H1 (cell line): ENCODE data around the gene DIAPH2. TPM values are rescaled to one million over a fixed set of nuclear protein-coding genes. Genes with fewer than 3 reads are reported as not detected.

Source experiments
- CTCF ChIA-PET: fragments of 300-600 bp; sonication (Branson Sonifier 250); formaldehyde crosslinking; loops from one replicate; lab custom pipeline; 2021; ENCODE audit not compliant: partially characterized antibody; lab: Charles Lee
- POLR2A ChIA-PET: fragments of 300-600 bp; sonication (Branson Sonifier 250); formaldehyde crosslinking; loops from one replicate; lab custom pipeline; 2021; ENCODE audit warnings: inconsistent platforms; ENCODE audit not compliant: partially characterized antibody; lab: Charles Lee
- DNase-seq, 2 experiments: peaks; one replicate each; pipeline versions ENCODE4 v3.0.0 to v3.0.0-alpha.2; 2010 to 2022; ENCODE audit warnings: low spot score in 2 of 2, low read depth in 1 of 2, mixed read lengths in 1 of 2
- FAIRE-seq: peaks from 2 replicates; lab custom pipeline; 2011; peaks lifted over from hg19 to GRCh38; lab: Jason Lieb, UNC
- H2AFZ ChIP-seq: 2 replicates; pipeline ENCODE4 v1.8.1; 2012; ENCODE audit warnings: low read length, inconsistent platforms
- H2AK5ac ChIP-seq: 2 replicates; pipeline ENCODE4 v1.6.1; 2013; ENCODE audit warnings: low read depth, low read length
- H2BK120ac ChIP-seq: replicated peaks from 2 replicates; pipeline ENCODE3; 2013; ENCODE audit warnings: low read depth, low read length, inconsistent platforms
- H2BK12ac ChIP-seq: 2 replicates; pipeline ENCODE4 v1.6.1; 2013; ENCODE audit warnings: low read depth, low read length
- H2BK15ac ChIP-seq: 2 replicates; pipeline ENCODE4 v1.6.1; 2013; ENCODE audit warnings: low read length
- H2BK20ac ChIP-seq: 2 replicates; pipeline ENCODE4 v1.6.1; 2013; ENCODE audit warnings: low read length
- H2BK5ac ChIP-seq: 2 replicates; pipeline ENCODE4 v1.6.1; 2013; ENCODE audit warnings: low read depth, low read length
- H3K14ac ChIP-seq: 2 replicates; pipeline ENCODE4 v1.6.1; 2013; ENCODE audit warnings: inconsistent platforms; ENCODE audit not compliant: insufficient read length
- H3K18ac ChIP-seq: 2 replicates; pipeline ENCODE4 v1.6.1; 2013; ENCODE audit warnings: low read length; ENCODE audit errors: extremely low read depth
- H3K23ac ChIP-seq: 2 replicates; pipeline ENCODE4 v1.6.1; 2013; ENCODE audit warnings: inconsistent platforms; ENCODE audit not compliant: insufficient read length
- H3K23me2 ChIP-seq: 2 replicates; pipeline ENCODE4 v1.6.1; 2013; ENCODE audit warnings: low read depth, low read length
- H3K27ac ChIP-seq: 2 replicates; pipeline ENCODE4 v1.6.1; 2011; ENCODE audit warnings: low read depth, low read length, inconsistent platforms
- H3K27me3 ChIP-seq, 4 experiments: replicated peaks in 1 of 4; 1 replicate in 1 of 4; 2 replicates in 3 of 4; pipeline versions ENCODE4 v1.6.1 to v1.8.1; 2011 to 2013; ENCODE audit warnings: low read length in 3 of 4, mild to moderate bottlenecking in 3 of 4, inconsistent platforms in 2 of 4, mixed read lengths in 2 of 4, moderate library complexity in 1 of 4; ENCODE audit not compliant: control insufficient read depth in 3 of 4, insufficient read depth in 3 of 4; ENCODE audit errors: extremely low read depth in 1 of 4
- H3K36me3 ChIP-seq, 4 experiments: 2 replicates each; pipeline versions ENCODE4 v1.6.1 to v1.8.1; 2011 to 2013; ENCODE audit warnings: mild to moderate bottlenecking in 4 of 4, low read length in 3 of 4, moderate library complexity in 2 of 4, control low read depth in 1 of 4, inconsistent platforms in 1 of 4; ENCODE audit not compliant: insufficient read depth in 4 of 4, control insufficient read depth in 2 of 4
- H3K4ac ChIP-seq: replicated peaks from 2 replicates; pipeline ENCODE3; 2013; ENCODE audit warnings: low read length, low read depth, mixed read lengths, inconsistent platforms; ENCODE audit not compliant: insufficient read length
- H3K4me1 ChIP-seq, 4 experiments: replicated peaks in 1 of 4; 1 replicate in 1 of 4; 2 replicates in 3 of 4; pipeline versions ENCODE4 v1.6.1 to v1.8.1; 2011 to 2013; ENCODE audit warnings: low read length in 3 of 4, inconsistent platforms in 2 of 4, mixed read lengths in 1 of 4; ENCODE audit not compliant: insufficient read depth in 4 of 4, control insufficient read depth in 3 of 4
- H3K4me2 ChIP-seq, 2 experiments: 2 replicates each; pipeline versions ENCODE4 v1.6.1 to v1.8.1; 2011 to 2013; ENCODE audit warnings: low read depth in 2 of 2, low read length in 2 of 2, control low read depth in 1 of 2, inconsistent platforms in 1 of 2, mild to moderate bottlenecking in 1 of 2; ENCODE audit not compliant: insufficient read depth in 1 of 2
- H3K4me3 ChIP-seq, 4 experiments: fragments of 200-600, 300-600 bp in 1 of 4; sonication (generic), shearing (Covaris generic), sonication (Bioruptor Twin) in 1 of 4; 2 replicates each; pipeline versions ENCODE4 v1.5.1 to v1.8.1; 2011 to 2016; ENCODE audit warnings: low read length in 4 of 4, low read depth in 3 of 4, control low read depth in 2 of 4, inconsistent platforms in 2 of 4, mild to moderate bottlenecking in 2 of 4, mixed read lengths in 1 of 4, moderate library complexity in 1 of 4; ENCODE audit not compliant: insufficient read depth in 2 of 4; ENCODE audit errors: extremely low read depth in 1 of 4
- H3K56ac ChIP-seq: replicated peaks from 2 replicates; pipeline ENCODE3; 2013; ENCODE audit warnings: low read depth, mild to moderate bottlenecking, mixed read lengths, low read length, inconsistent platforms; ENCODE audit not compliant: insufficient read length
- H3K79me1 ChIP-seq: 2 replicates; pipeline ENCODE4 v1.6.1; 2013; ENCODE audit warnings: low read depth, low read length, control low read depth
- H3K79me2 ChIP-seq, 2 experiments: 2 replicates each; pipeline versions ENCODE4 v1.6.1 to v1.8.1; 2012 to 2013; ENCODE audit warnings: low read length in 2 of 2, mild to moderate bottlenecking in 2 of 2, inconsistent platforms in 1 of 2; ENCODE audit not compliant: insufficient read depth in 2 of 2, control insufficient read depth in 1 of 2
- H3K9ac ChIP-seq, 4 experiments: replicated peaks in 1 of 4; 1 replicate in 1 of 4; 2 replicates in 3 of 4; pipeline versions ENCODE4 v1.6.1 to v1.8.1; 2011 to 2013; ENCODE audit warnings: low read depth in 3 of 4, low read length in 3 of 4, control low read depth in 2 of 4, mild to moderate bottlenecking in 2 of 4, moderate library complexity in 2 of 4, inconsistent platforms in 1 of 4; ENCODE audit errors: extremely low read depth in 1 of 4
- H3K9me3 ChIP-seq, 2 experiments: 2 replicates each; pipeline versions ENCODE4 v1.6.1 to v1.8.1; 2012 to 2013; ENCODE audit warnings: mild to moderate bottlenecking in 2 of 2, moderate library complexity in 2 of 2, control low read depth in 1 of 2, inconsistent platforms in 1 of 2, low read depth in 1 of 2, low read length in 1 of 2, mixed read lengths in 1 of 2; ENCODE audit not compliant: insufficient read depth in 2 of 2
- H4K20me1 ChIP-seq, 2 experiments: replicated peaks in 1 of 2; 2 replicates each; pipeline versions ENCODE3 to v1.8.1; 2011 to 2013; ENCODE audit warnings: inconsistent platforms in 2 of 2, low read length in 2 of 2, mild to moderate bottlenecking in 1 of 2; ENCODE audit not compliant: insufficient read depth in 2 of 2, control insufficient read depth in 1 of 2
- H4K5ac ChIP-seq: 2 replicates; pipeline ENCODE4 v1.6.1; 2013; ENCODE audit warnings: low read length, low read depth, mixed read lengths, inconsistent platforms; ENCODE audit not compliant: insufficient read length
- H4K8ac ChIP-seq: 2 replicates; pipeline ENCODE4 v1.8.0; 2013; ENCODE audit warnings: mild to moderate bottlenecking, moderate library complexity, low read length, inconsistent platforms; ENCODE audit not compliant: insufficient read depth; ENCODE audit errors: extremely low read depth
- H4K91ac ChIP-seq: replicated peaks from 2 replicates; pipeline ENCODE3; 2013; ENCODE audit warnings: low read length, mixed read lengths, inconsistent platforms; ENCODE audit not compliant: insufficient read length
- ASH2L ChIP-seq: fragments of 200-600, 300-600 bp; sonication (generic); IDR thresholded peaks from one replicate; pipeline ENCODE4 v1.7.1; 2017; ENCODE audit warnings: low read length
- CBX5 ChIP-seq: fragments of 300-800, 300-1000 bp; sonication (generic); IDR thresholded peaks from 2 replicates; pipeline ENCODE4 v1.7.1; 2016; ENCODE audit warnings: antibody characterized with exemption, low read length, low read depth
- CHD1 ChIP-seq: IDR thresholded peaks from 2 replicates; pipeline ENCODE4 v1.6.1; 2012; ENCODE audit warnings: low read depth, low read length, improper control_type of control experiment
- CREB1 ChIP-seq: IDR thresholded peaks from 2 replicates; pipeline ENCODE4 v1.6.1; 2012; ENCODE audit warnings: inconsistent platforms
- CTBP2 ChIP-seq: IDR thresholded peaks from 2 replicates; pipeline ENCODE4 v1.7.0; 2011; ENCODE audit warnings: borderline replicate concordance, mild to moderate bottlenecking, moderate library complexity, mixed read lengths, low read length; ENCODE audit not compliant: insufficient read depth, insufficient read length
- EP300 ChIP-seq, 2 experiments: IDR thresholded peaks; 1 replicate in 1 of 2; 2 replicates in 1 of 2; pipeline ENCODE4 v1.6.1; 2011 to 2012; ENCODE audit warnings: low read depth in 2 of 2, low read length in 2 of 2, mild to moderate bottlenecking in 2 of 2, borderline replicate concordance in 1 of 2, inconsistent platforms in 1 of 2, moderate library complexity in 1 of 2
- FOSL1 ChIP-seq: IDR thresholded peaks from 2 replicates; pipeline ENCODE4 v1.6.1; 2011; ENCODE audit warnings: mild to moderate bottlenecking, low read depth, low read length, moderate library complexity; ENCODE audit not compliant: insufficient read depth
- HDAC2 ChIP-seq, 2 experiments: fragments of 300-600 bp in 1 of 2; sonication (generic) in 1 of 2; IDR thresholded peaks; 2 replicates each; pipeline ENCODE4 v1.6.1; 2011 to 2012; ENCODE audit warnings: low read depth in 2 of 2, low read length in 2 of 2, mild to moderate bottlenecking in 2 of 2, moderate library complexity in 2 of 2, borderline replicate concordance in 1 of 2, inconsistent platforms in 1 of 2
- HDAC6 ChIP-seq: IDR thresholded peaks from one replicate; pipeline ENCODE4 v1.7.1; 2012; ENCODE audit warnings: low read depth, mild to moderate bottlenecking, inconsistent platforms, low read length, moderate library complexity
- KDM5A ChIP-seq: fragments of 200-600 bp; IDR thresholded peaks from 2 replicates; pipeline ENCODE4 v1.7.1; 2012; ENCODE audit warnings: mild to moderate bottlenecking, low read length, inconsistent platforms, mixed read lengths
- NANOG ChIP-seq: IDR thresholded peaks from 2 replicates; pipeline ENCODE4 v1.6.1; 2011; ENCODE audit warnings: low read length, low read depth, mild to moderate bottlenecking, inconsistent platforms; ENCODE audit not compliant: insufficient read depth, poor library complexity, severe bottlenecking
- SUZ12 ChIP-seq: fragments of 200-600 bp; sonication (generic); IDR thresholded peaks from 2 replicates; pipeline ENCODE4 v1.6.1; 2012; ENCODE audit warnings: mild to moderate bottlenecking, inconsistent platforms, low read length, moderate library complexity, mixed read lengths
- USF2 ChIP-seq: IDR thresholded peaks from 2 replicates; pipeline ENCODE4 v1.6.1; 2011; ENCODE audit warnings: low read length, improper control_type of control experiment
- WGBS, 2 experiments: shearing (Covaris generic) in 1 of 2; methylation state at CpG; one replicate each; pipeline versions ENCODE4 v1.1.6 to v1.1.7; 2013 to 2015; ENCODE audit warnings: low lambda C conversion rate in 2 of 2, mixed read lengths in 2 of 2, inconsistent platforms in 1 of 2, low coverage in 1 of 2, missing lambda C conversion rate in 1 of 2; ENCODE audit not compliant: insufficient replicate concordance in 2 of 2, insufficient coverage in 1 of 2, insufficient read length in 1 of 2; ENCODE audit errors: extremely low coverage in 1 of 2, missing lambda C conversion rate in 1 of 2; 5-methylcytosine and 5-hydroxymethylcytosine counted together
- polyA plus RNA-seq, 7 experiments: library from polyadenylated mRNA; depleted of rRNA in 3 of 7; stranded (reverse) in 5 of 7; unstranded in 2 of 7; fragments of >200 nt in 5 of 7; fragments of 200-250 nt in 2 of 7; gene quantifications; 1 replicate in 5 of 7; 2 replicates in 1 of 7; 4 replicates in 1 of 7; pipeline versions ENCODE4 v1.2.1 to v1.2.3, GENCODE V29; 2011 to 2013; ENCODE audit warnings: missing spikeins in 2 of 7, mixed read lengths in 2 of 7
- total RNA-seq: library from RNA; stranded (reverse); fragmentation: NEBNext Ultra II Directional; extraction: Animal tissue kit (Norgen Biotek cat#: 25700); gene quantifications from 2 replicates; pipeline ENCODE4 v1.2.1, GENCODE V29; 2021

The DIAPH2 gene
- total and polyA plus RNA-seq, 2 of the 8 experiments (the other 6 are each of a cell fraction or from before 2014, with no cell fraction given), result 4.4 to 24.3 TPM

- no peak overlapping the region for H3K4me3 ChIP-seq
- H3K14ac ChIP-seq, result no peak overlapping the region
- DNase-seq, result no peak
- 96% methylated on average over 5 of the region's 5 CpGs; no CpG with 5 or more reads in 1 of the 2 experiments for WGBS, 2 experiments
- no peaks in the 10 kb centered on the region for H3K4me1 ChIP-seq
- no peak overlapping the region for H3K9ac ChIP-seq
- peaks cover 0 to 29% (median 4%) of the 10 kb centered on the region in 4 experiments; a peak in 6 of 8 replicates for H3K36me3 ChIP-seq
- H2AFZ ChIP-seq, result no peak overlapping the region
- no peak overlapping the region for H3K27ac ChIP-seq
- no peaks in the 10 kb centered on the region for H3K79me1 ChIP-seq
- no peaks in the 10 kb centered on the region for H3K27me3 ChIP-seq
- no peak overlapping the region for H4K5ac ChIP-seq
- no peaks in the 10 kb centered on the region for H4K20me1 ChIP-seq
- no peak overlapping the region for H3K56ac ChIP-seq
- no peak overlapping the region for H3K23ac ChIP-seq
- H3K23me2 ChIP-seq, result no peaks in the 10 kb centered on the region
- no peak overlapping the region for H2BK20ac ChIP-seq
- ChIA-PET POLR2A (no interaction called here), CTCF (no interaction called here)
- H4K8ac ChIP-seq, result no peak overlapping the region
- no peak overlapping the region for H2AK5ac ChIP-seq
- H2BK15ac ChIP-seq, result no peak overlapping the region
- FAIRE-seq, result peak; percentile 13
- no peaks in the 10 kb centered on the region for H3K9me3 ChIP-seq
- H3K79me2 ChIP-seq, result no peaks in the 10 kb centered on the region
- no peak overlapping the region for H3K4ac ChIP-seq
- no peak overlapping the region for H2BK12ac ChIP-seq
- H2BK5ac ChIP-seq, result no peak overlapping the region
- H3K18ac ChIP-seq, result no peak overlapping the region
- no peak overlapping the region for H3K4me2 ChIP-seq
- H2BK120ac ChIP-seq, result no peak overlapping the region
- H4K91ac ChIP-seq, result no peak overlapping the region
- no peak for TF ChIP-seq ASH2L
- no peak for TF ChIP-seq NANOG
- no peak for TF ChIP-seq KDM5A
- TF ChIP-seq HDAC6, result no peak
- no peak for TF ChIP-seq HDAC2 (IDR thresholded peaks at IDR 0.05; ENCODE audit: borderline replicate concordance in 1 of 2, low read depth in 2 of 2, low read length in 2 of 2)
- no peak for TF ChIP-seq CREB1
- TF ChIP-seq USF2, result no peak
- no peak for TF ChIP-seq CHD1
- TF ChIP-seq CBX5, result no peak
- TF ChIP-seq EP300 (IDR thresholded peaks at IDR 0.05; ENCODE audit: borderline replicate concordance in 1 of 2, low read depth in 2 of 2, low read length in 2 of 2), result no peak
- no peak for TF ChIP-seq CTBP2
- TF ChIP-seq FOSL1, result no peak
- no peak for TF ChIP-seq SUZ12
Measured at GRCh38 chrX:97429101-97429500, 744.5 kb downstream of the DIAPH2 start.
